LNCaP clone FGC (cell line): ENCODE measurements around the gene ZBTB38.

ENCODE experiments used
- DNase-seq: peaks from one replicate; pipeline ENCODE4 v3.0.0-alpha.2; 2011; ENCODE audit warnings: low read depth
- H3K4me3 ChIP-seq: 2 replicates; pipeline ENCODE4 v1.5.1; 2011; ENCODE audit warnings: mild to moderate bottlenecking, low read depth, low read length, control low read depth
- CTCF ChIP-seq: IDR thresholded peaks from 2 replicates; pipeline ENCODE4 v1.5.1; 2012; ENCODE audit warnings: mild to moderate bottlenecking; ENCODE audit not compliant: control insufficient read depth, insufficient read depth; ENCODE audit errors: extremely low read depth

The ZBTB38 gene

DNA sequence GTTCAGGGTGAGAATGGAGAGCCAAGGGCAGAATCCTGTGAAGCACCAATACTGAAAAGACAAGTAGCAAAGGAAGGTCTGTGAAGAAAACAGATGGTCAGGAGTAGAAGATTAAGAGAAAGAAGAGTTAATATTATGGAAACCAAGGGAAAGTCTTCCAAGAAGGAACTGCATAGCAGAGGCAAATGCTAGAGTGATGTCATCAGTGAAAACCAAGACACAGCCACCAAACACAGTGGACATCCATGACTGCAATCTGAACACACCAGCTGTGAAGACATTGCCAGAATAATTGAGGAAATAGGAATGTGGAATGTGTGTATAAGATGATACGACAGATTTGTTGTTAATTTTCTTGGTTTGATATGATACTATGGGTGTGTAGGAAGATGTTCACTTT, 26.8 kb upstream of the ZBTB38 start:
- no peak for DNase-seq
- no peak for TF ChIP-seq CTCF
- no peak overlapping the region for H3K4me3 ChIP-seq

DNA sequence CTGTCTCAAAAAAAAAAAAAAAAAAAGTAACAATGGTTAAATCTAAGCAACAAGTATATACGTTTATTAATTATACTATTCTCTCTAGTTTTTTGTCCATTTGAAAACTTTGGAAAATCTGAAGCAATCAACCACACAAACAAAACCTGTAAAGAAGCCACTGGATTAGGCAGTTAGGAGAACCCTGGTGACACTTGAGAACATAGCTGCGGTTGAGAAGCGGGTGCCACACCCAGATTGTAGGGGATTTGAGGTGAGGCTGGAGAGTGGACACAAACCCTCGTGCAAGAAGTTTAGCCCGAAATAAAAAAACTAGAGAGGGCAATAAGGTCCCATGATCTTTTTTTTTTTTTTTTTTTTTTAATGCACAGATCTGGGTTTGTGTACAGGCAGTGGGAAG, 25.9 kb upstream of the ZBTB38 start:
- no peak for TF ChIP-seq CTCF

DNA sequence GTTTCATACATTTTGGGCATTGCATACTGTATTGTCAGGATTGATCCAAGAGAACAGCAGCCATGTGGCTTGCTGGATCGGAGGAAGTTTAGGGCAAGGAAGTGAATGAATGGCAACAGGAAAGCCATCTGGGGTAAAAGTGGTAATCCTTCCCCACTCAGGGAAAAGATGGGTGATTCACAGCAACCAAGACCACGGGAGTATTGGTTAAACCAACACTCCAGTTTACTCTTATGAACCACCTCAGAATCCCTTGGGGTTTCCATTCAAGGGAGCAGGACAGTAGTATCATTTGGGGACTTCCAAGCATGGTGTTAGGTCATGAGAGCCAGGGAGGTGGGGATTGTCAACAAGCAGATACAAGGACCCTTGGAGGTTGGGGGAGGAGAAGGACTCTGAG, 25.2 kb upstream of the ZBTB38 start:
- no peak for TF ChIP-seq CTCF
- no peak for DNase-seq
- H3K4me3 ChIP-seq: no peak overlapping the region

More for the DNA sequence above, 25.9 kb upstream of the ZBTB38 start:
- DNase-seq: no peak
- H3K4me3 ChIP-seq: no peak overlapping the region

- H3K4me3 ChIP-seq: no peak overlapping the region
- no peak for DNase-seq
- TF ChIP-seq CTCF: no peak
These were observed 24.4 kb upstream of the ZBTB38 start for GRCh38 chr3:141343865-141344271.

- no peak for DNase-seq
- TF ChIP-seq CTCF: no peak
- no peak overlapping the region for H3K4me3 ChIP-seq
These were observed 22.8 kb upstream of the ZBTB38 start for GRCh38 chr3:141345528-141345927.

GRCh38 chr3:141346007-141346406, 22.3 kb upstream of the ZBTB38 start:
- DNase-seq: no peak
- H3K4me3 ChIP-seq: no peak overlapping the region
- TF ChIP-seq CTCF: no peak

DNA sequence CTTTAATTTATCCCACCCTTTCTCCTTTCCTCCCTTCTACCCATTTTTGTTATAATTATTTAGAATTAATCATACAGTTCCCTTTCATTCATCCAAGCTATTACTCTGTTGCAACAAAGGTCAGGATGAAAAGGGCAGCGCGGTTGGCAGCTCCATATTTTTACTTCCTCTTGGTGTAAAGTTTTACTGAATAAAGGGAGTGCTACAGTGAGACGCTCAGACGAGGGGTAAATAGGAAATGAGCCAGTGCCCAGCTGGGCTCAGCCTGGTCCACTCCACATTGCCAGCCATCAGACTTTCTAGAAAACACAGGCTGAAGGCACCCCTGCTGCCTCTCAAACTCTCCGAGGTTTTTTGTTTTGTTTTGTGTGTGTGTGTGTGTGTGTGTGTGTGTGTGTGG, 21.9 kb upstream of the ZBTB38 start:
- no peak overlapping the region for H3K4me3 ChIP-seq
- DNase-seq: no peak
- no peak for TF ChIP-seq CTCF
